Breast epithelium (tissue), 4 donors: ENCODE data around the gene CDH5. TPM values are rescaled to one million over a fixed set of nuclear protein-coding genes. Genes with fewer than 3 reads are reported as not detected.

Source experiments
- DNase-seq, 2 donors: peaks; one replicate each; pipeline ENCODE4 v3.0.0-alpha.2; 2019; ENCODE audit warnings: low spot score in 2 of 2
- H3K27ac ChIP-seq, 2 donors: fragments of 200-600 bp; sonication (generic) in 1 of 2; one replicate each; pipeline ENCODE4 v1.5.1; 2016 to 2019; ENCODE audit warnings: mild to moderate bottlenecking in 1 of 2
- H3K27me3 ChIP-seq, 2 donors: fragments of 200-600 bp; sonication (generic) in 1 of 2; one replicate each; pipeline versions ENCODE4 v1.5.1 to v1.6.0; 2017 to 2019; ENCODE audit warnings: control low read depth in 1 of 2, mild to moderate bottlenecking in 1 of 2
- H3K36me3 ChIP-seq: fragments of 200-600 bp; one replicate; pipeline ENCODE4 v1.5.1; 2019
- H3K4me1 ChIP-seq, 2 donors: fragments of 200-600 bp; sonication (generic); one replicate each; pipeline ENCODE4 v1.5.1; 2016 to 2019; ENCODE audit warnings: control low read depth in 1 of 2
- H3K4me3 ChIP-seq, 3 donors: fragments of 200-600 bp; sonication (generic); 1 replicate in 2 of 3; 2 replicates in 1 of 3; pipeline ENCODE4 v1.5.1; 2016 to 2019; ENCODE audit warnings: mild to moderate bottlenecking in 3 of 3, moderate library complexity in 2 of 3
- H3K9me3 ChIP-seq, 2 donors: fragments of 200-600 bp; sonication (generic) in 1 of 2; one replicate each; pipeline ENCODE4 v1.5.1; 2016 to 2019; ENCODE audit warnings: control low read depth in 1 of 2
- CTCF ChIP-seq, 3 donors: fragments of 450-650 bp; IDR thresholded peaks; one replicate each; pipeline ENCODE4 v1.5.1; 2016 to 2017; ENCODE audit warnings: antibody characterized with exemption in 3 of 3, mild to moderate bottlenecking in 3 of 3, moderate library complexity in 3 of 3
- POLR2A ChIP-seq: fragments of 450-650 bp; IDR thresholded peaks from one replicate; pipeline ENCODE4 v1.6.1; 2016; ENCODE audit warnings: antibody characterized with exemption, mild to moderate bottlenecking, moderate library complexity
- POLR2AphosphoS5 ChIP-seq, 3 donors: sonication (generic); formaldehyde crosslinking; IDR thresholded peaks; one replicate each; pipeline ENCODE4 v1.6.1; 2017; ENCODE audit warnings: antibody characterized with exemption in 3 of 3
- intact Hi-C: fragments of 100-400 bp; cut with DNase I; formaldehyde crosslinking; loops from one replicate; pipeline ENCODE4 v1.15.1; 2023; ENCODE audit warnings: low total_unique reads
- total RNA-seq, 3 donors: library from RNA; depleted of rRNA; stranded (reverse); fragments of >200 nt; gene quantifications; one replicate each; pipeline ENCODE4 v1.1.0, GENCODE V29; 2016

CDH5 gene
- total RNA-seq, 3 donors from 2014 or later: 19.2 to 52.8 (median 45.1) TPM

GRCh38 chr16:66334853-66335574 lies 31.5 kb upstream of the CDH5 start:
- Histone ChIP-seq H3K4me3 (no peak overlapping the region), H3K36me3 (no peaks in the 10 kb centered on the region), H3K27ac (no peak overlapping the region), H3K9me3 (no peaks in the 10 kb centered on the region), H3K27me3 (no peaks in the 10 kb centered on the region), H3K4me1 (no peaks in the 10 kb centered on the region)
- intact Hi-C loops: no loop called here
- DNase-seq: no peak
- TF ChIP-seq POLR2A: no peak
- TF ChIP-seq CTCF (IDR thresholded peaks at IDR 0.05): no peak
- no peak for TF ChIP-seq POLR2AphosphoS5 (IDR thresholded peaks at IDR 0.05)

GRCh38 chr16:66335704-66336329 lies 30.7 kb upstream of the CDH5 start:
- DNase-seq: no peak
- Histone ChIP-seq H3K9me3 (no peaks in the 10 kb centered on the region), H3K4me3 (no peak overlapping the region), H3K27ac (no peak overlapping the region), H3K27me3 (no peaks in the 10 kb centered on the region), H3K36me3 (no peaks in the 10 kb centered on the region), H3K4me1 (no peaks in the 10 kb centered on the region)
- TF ChIP-seq POLR2A (no peak), POLR2AphosphoS5 (IDR thresholded peaks at IDR 0.05) (no peak), CTCF (IDR thresholded peaks at IDR 0.05) (no peak)
- intact Hi-C loops: no loop called here

GRCh38 chr16:66337463-66338188 lies 28.9 kb upstream of the CDH5 start:
- H3K27ac ChIP-seq: no peak overlapping the region
- H3K27me3 ChIP-seq: no peaks in the 10 kb centered on the region
- intact Hi-C loops: no loop called here
- TF ChIP-seq POLR2A (no peak), CTCF (IDR thresholded peaks at IDR 0.05) (no peak), POLR2AphosphoS5 (IDR thresholded peaks at IDR 0.05) (no peak)
- DNase-seq: no peak
- H3K36me3 ChIP-seq: no peaks in the 10 kb centered on the region
- H3K4me1 ChIP-seq: no peaks in the 10 kb centered on the region
- no peak overlapping the region for H3K4me3 ChIP-seq
- H3K9me3 ChIP-seq: no peaks in the 10 kb centered on the region

- H3K36me3 ChIP-seq: no peaks in the 10 kb centered on the region
- no peak for DNase-seq
- H3K27me3 ChIP-seq: no peaks in the 10 kb centered on the region
- H3K4me3 ChIP-seq: no peak overlapping the region
- no peaks in the 10 kb centered on the region for H3K9me3 ChIP-seq
- intact Hi-C loops: no loop called here
- H3K4me1 ChIP-seq: no peaks in the 10 kb centered on the region
- H3K27ac ChIP-seq: no peak overlapping the region
- TF ChIP-seq CTCF (IDR thresholded peaks at IDR 0.05) (peak in 1 of 3 donors; percentile 21), POLR2A (no peak)
These were observed 24.1 kb upstream of the CDH5 start for GRCh38 chr16:66342294-66342900.
